Upper lobe of right lung (tissue), 1 donor: Measurements from ENCODE around the gene PLCH1. TPM values are rescaled to one million over a fixed set of nuclear protein-coding genes. Genes with fewer than 3 reads are reported as not detected.

Experiments used
- ATAC-seq: fragments of 200-7000 bp; cut with Tn5 transposase; one replicate; pipeline ENCODE4 v1.9.1; 2020; ENCODE audit warnings: mild to moderate bottlenecking, moderate library complexity
- DNase-seq: peaks from one replicate; pipeline ENCODE4 v3.0.0-alpha.2; 2020
- H3K27ac ChIP-seq: fragments of 200-600 bp; one replicate; pipeline ENCODE4 v1.8.0; 2022
- H3K27me3 ChIP-seq: fragments of 200-600 bp; one replicate; pipeline ENCODE4 v1.8.0; 2022; ENCODE audit warnings: mild to moderate bottlenecking
- H3K36me3 ChIP-seq: fragments of 200-600 bp; one replicate; pipeline ENCODE4 v1.8.0; 2022
- H3K4me1 ChIP-seq: fragments of 200-600 bp; one replicate; pipeline ENCODE4 v1.8.0; 2022
- H3K4me3 ChIP-seq: fragments of 200-600 bp; one replicate; pipeline ENCODE4 v1.8.0; 2022; ENCODE audit warnings: mild to moderate bottlenecking
- H3K9me3 ChIP-seq: fragments of 200-600 bp; one replicate; pipeline ENCODE4 v1.8.0; 2022
- CTCF ChIP-seq: fragments of 200-600 bp; IDR thresholded peaks from one replicate; pipeline ENCODE4 v1.8.0; 2022; ENCODE audit warnings: antibody characterized with exemption
- intact Hi-C: fragments of 100-400 bp; cut with DNase I; formaldehyde crosslinking; loops from one replicate; pipeline ENCODE4 v1.11.0; 2022
- total RNA-seq: library from RNA; stranded (reverse); fragmentation: NEBNext Ultra II Directional; extraction: Animal tissue kit (Norgen Biotek cat#: 25700); gene quantifications from one replicate; pipeline ENCODE4 v1.2.1, GENCODE V29; 2021
- donor health status: DM: no; HTN: yes; CAD: no; lungs with severe emphysema.

The PLCH1 gene
- total RNA-seq, 1 donor from 2014 or later = 12.1 TPM

GRCh38 chr3:155553326-155553725 lies 191.5 kb downstream of the PLCH1 start:
- TF ChIP-seq CTCF = no peak
- DNase-seq = no peak

GRCh38 chr3:155550391-155550790 lies 194.5 kb downstream of the PLCH1 start:
- no peak for ATAC-seq
- Histone ChIP-seq H3K27me3 (no peaks in the 10 kb centered on the region), H3K9me3 (no peaks in the 10 kb centered on the region), H3K36me3 (no peaks in the 10 kb centered on the region), H3K27ac (no peak overlapping the region), H3K4me1 (no peaks in the 10 kb centered on the region), H3K4me3 (no peak overlapping the region)
- intact Hi-C loops = no loop called here
- no peak for TF ChIP-seq CTCF
- DNase-seq = no peak

More at GRCh38 chr3:155553326-155553725, 191.5 kb downstream of the PLCH1 start:
- intact Hi-C loops = no loop called here
- H3K36me3 ChIP-seq = no peaks in the 10 kb centered on the region
- no peak for ATAC-seq
- no peaks in the 10 kb centered on the region for H3K27me3 ChIP-seq
- H3K4me3 ChIP-seq = no peak overlapping the region
- no peaks in the 10 kb centered on the region for H3K4me1 ChIP-seq
- no peaks in the 10 kb centered on the region for H3K9me3 ChIP-seq
- no peak overlapping the region for H3K27ac ChIP-seq

GRCh38 chr3:155549087-155549486 lies 195.8 kb downstream of the PLCH1 start:
- H3K36me3 ChIP-seq = no peaks in the 10 kb centered on the region
- intact Hi-C loops = no loop called here
- H3K9me3 ChIP-seq = no peaks in the 10 kb centered on the region
- H3K27ac ChIP-seq = no peak overlapping the region
- H3K27me3 ChIP-seq = no peaks in the 10 kb centered on the region
- no peak for TF ChIP-seq CTCF
- DNase-seq (no peak), ATAC-seq (no peak)
- no peaks in the 10 kb centered on the region for H3K4me1 ChIP-seq
- H3K4me3 ChIP-seq = no peak overlapping the region

- intact Hi-C loops = no loop called here
- Histone ChIP-seq H3K4me1 (no peaks in the 10 kb centered on the region), H3K36me3 (no peaks in the 10 kb centered on the region), H3K9me3 (no peaks in the 10 kb centered on the region), H3K27ac (no peak overlapping the region), H3K27me3 (no peaks in the 10 kb centered on the region), H3K4me3 (no peak overlapping the region)
- ATAC-seq (no peak), DNase-seq (no peak)
- TF ChIP-seq CTCF = no peak
Measured at GRCh38 chr3:155548195-155548594, 196.7 kb downstream of the PLCH1 start.

GRCh38 chr3:155535098-155535497 lies 209.8 kb downstream of the PLCH1 start:
- ATAC-seq (no peak), DNase-seq (no peak)
- no peaks in the 10 kb centered on the region for H3K9me3 ChIP-seq
- H3K4me3 ChIP-seq = no peak overlapping the region
- H3K27ac ChIP-seq = no peak overlapping the region
- TF ChIP-seq CTCF = no peak
- no peaks in the 10 kb centered on the region for H3K27me3 ChIP-seq
- H3K36me3 ChIP-seq = no peaks in the 10 kb centered on the region
- intact Hi-C loops = no loop called here
- no peaks in the 10 kb centered on the region for H3K4me1 ChIP-seq

- Histone ChIP-seq H3K9me3 (no peaks in the 10 kb centered on the region), H3K4me1 (no peaks in the 10 kb centered on the region), H3K36me3 (no peaks in the 10 kb centered on the region), H3K27me3 (no peaks in the 10 kb centered on the region), H3K4me3 (no peak overlapping the region), H3K27ac (no peak overlapping the region)
- DNase-seq (no peak), ATAC-seq (no peak)
- intact Hi-C loops = no loop called here
- TF ChIP-seq CTCF = no peak
Measured at GRCh38 chr3:155528579-155528978, 216.3 kb downstream of the PLCH1 start.
